ENCODE data around the gene STX8.

Gene STX8

DNA sequence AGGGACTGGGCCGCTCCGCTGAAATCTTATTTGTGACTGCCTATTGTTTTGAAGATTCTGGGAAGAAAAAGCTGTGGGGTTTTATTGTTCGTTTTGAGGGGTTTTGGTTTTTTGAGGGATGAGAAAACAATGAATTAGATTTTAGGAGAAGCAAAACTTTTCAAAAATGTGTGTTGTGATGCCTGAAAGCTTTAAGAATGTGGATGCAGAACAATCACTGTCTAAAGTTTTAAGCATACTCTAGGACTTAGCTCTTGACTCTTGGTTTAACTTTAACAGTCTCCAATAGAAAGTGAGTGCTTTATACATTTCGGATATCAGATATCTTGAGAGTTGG, 1.7 kb upstream of the STX8 start:
- Histone ChIP-seq H3K27ac (replicated peaks; ENCODE audit: low read length) (no peak overlapping the region), H3K27me3 (ENCODE audit: control insufficient read depth in 3 of 3, insufficient read depth in 3 of 3, low read depth in 1 of 3, low read length in 3 of 3) (peaks cover 0 to 6% (median 0%) of the 10 kb centered on the region in 3 experiments), H3K9ac (ENCODE audit: low read depth, low read length, poor library complexity) (no peak overlapping the region), H2BK12ac (ENCODE audit: low read length) (no peak overlapping the region), H3K4ac (ENCODE audit: low read length) (no peak overlapping the region), H3K4me2 (ENCODE audit: insufficient read depth, low read length, poor library complexity, severe bottlenecking) (no peak overlapping the region), H2AK5ac (ENCODE audit: low read depth, low read length) (no peak overlapping the region), H3K4me1 (ENCODE audit: control insufficient read depth in 2 of 2, insufficient read depth in 1 of 2, low read depth in 1 of 2, low read length in 2 of 2) (peaks cover 5% of the 10 kb centered on the region in 2 donors), H3K14ac (ENCODE audit: low read length) (no peak overlapping the region), H3K18ac (ENCODE audit: low read length) (no peak overlapping the region), H2BK5ac (ENCODE audit: low read length) (no peak overlapping the region), H3K79me1 (ENCODE audit: low read depth, low read length) (no peaks in the 10 kb centered on the region), H4K8ac (ENCODE audit: low read depth, low read length) (no peak overlapping the region), H4K91ac (ENCODE audit: low read depth, low read length, poor library complexity) (no peak overlapping the region), H2BK120ac (ENCODE audit: low read depth, low read length) (no peak overlapping the region), H3K36me3 (replicated peaks in 1 of 2; ENCODE audit: control insufficient read depth in 2 of 2, insufficient read depth in 2 of 2, low read length in 2 of 2) (no peaks in the 10 kb centered on the region), H2BK15ac (ENCODE audit: low read length) (no peak overlapping the region), H3K9me3 (replicated peaks in 1 of 2; ENCODE audit: control insufficient read depth in 2 of 2, insufficient read depth in 1 of 2, low read depth in 1 of 2, low read length in 2 of 2) (no peaks in the 10 kb centered on the region), H3K4me3 (ENCODE audit: low read length in 2 of 2) (no peak overlapping the region), H2AFZ (ENCODE audit: low read length) (peak overlapping the region; percentile 49), H3K23ac (ENCODE audit: low read depth, low read length, poor library complexity) (no peak overlapping the region)
- no peak for DNase-seq (ENCODE audit: low spot score)
- WGBS, 2 donors (ENCODE audit: extremely low coverage in 2 of 2, insufficient read length in 2 of 2, insufficient replicate concordance in 1 of 2), result 100% methylated on average over 1 of the region's 4 CpGs; no CpG with 5 or more reads in 1 of the 2 donors

DNA sequence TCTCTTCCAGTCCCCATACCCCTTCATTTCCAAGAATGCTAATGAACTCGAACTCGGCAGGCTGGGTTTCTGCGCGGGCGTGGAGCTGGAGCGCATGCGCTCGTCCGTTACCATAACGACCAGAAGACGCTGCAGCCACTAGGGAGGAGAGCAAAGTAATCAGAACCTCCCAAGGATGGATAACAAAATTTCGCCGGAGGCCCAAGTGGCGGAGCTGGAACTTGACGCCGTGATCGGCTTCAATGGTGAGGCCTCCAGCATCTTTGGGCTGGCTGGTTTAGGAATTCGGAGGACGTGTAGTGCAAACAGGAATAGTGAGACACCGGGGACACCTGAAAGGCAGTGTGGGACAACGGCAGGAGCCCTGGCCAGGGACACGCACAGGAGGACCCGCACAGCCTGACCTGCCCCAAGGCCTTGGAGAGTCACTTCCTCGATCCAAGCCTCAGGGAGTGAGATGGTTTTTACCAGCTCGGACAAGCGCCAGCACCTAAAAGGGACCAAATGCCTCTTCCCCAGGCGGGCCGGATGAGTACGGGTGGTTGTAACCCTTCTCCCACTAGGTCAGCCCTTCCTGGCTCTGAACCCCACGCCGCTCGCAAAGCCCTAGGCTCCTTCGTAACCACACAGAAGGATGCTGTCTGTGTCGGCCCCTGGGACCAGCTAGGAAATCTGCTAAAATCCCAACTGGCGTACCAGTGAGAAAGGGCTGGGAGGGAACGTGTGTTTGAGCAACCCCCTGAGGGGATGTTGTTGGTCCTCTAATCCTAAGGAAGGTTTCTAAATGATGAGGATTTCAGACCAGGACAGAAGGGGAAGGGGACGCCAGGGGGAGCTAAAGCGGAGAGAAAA, 1.1 kb upstream of the STX8 start, which contains the start of gene CFAP52:
CFAP52 (plus strand) TSS at position 122 of the 852 bp plus-strand sequence; CDS start at position 176, 54 bp downstream.
- Histone ChIP-seq H2AFZ (ENCODE audit: low read length) (peak within 1 kb of the TSS; percentile 87), H2BK120ac (ENCODE audit: low read depth, low read length) (no peak within 1 kb of the TSS), H3K4ac (ENCODE audit: low read length) (no peak within 1 kb of the TSS), H3K36me3 (replicated peaks in 1 of 2; ENCODE audit: control insufficient read depth in 2 of 2, insufficient read depth in 2 of 2, low read length in 2 of 2) (no peaks in the 10 kb centered on the region), H3K23ac (ENCODE audit: low read depth, low read length, poor library complexity) (peak within 1 kb of the TSS; percentile 35), H2BK5ac (ENCODE audit: low read length) (no peak within 1 kb of the TSS), H3K79me1 (ENCODE audit: low read depth, low read length) (no peaks in the 10 kb centered on the region), H3K27ac (replicated peaks; ENCODE audit: low read length) (no peak within 1 kb of the TSS), H3K4me1 (ENCODE audit: control insufficient read depth in 2 of 2, insufficient read depth in 1 of 2, low read depth in 1 of 2, low read length in 2 of 2) (peaks cover 5% of the 10 kb centered on the region in 2 donors), H3K4me2 (ENCODE audit: insufficient read depth, low read length, poor library complexity, severe bottlenecking) (peak within 1 kb of the TSS; percentile 79), H3K27me3 (ENCODE audit: control insufficient read depth in 3 of 3, insufficient read depth in 3 of 3, low read depth in 1 of 3, low read length in 3 of 3) (peaks cover 0 to 6% (median 0%) of the 10 kb centered on the region in 3 experiments), H3K4me3 (ENCODE audit: low read length in 2 of 2) (peak within 1 kb of the TSS; percentile 71 to 95), H3K18ac (ENCODE audit: low read length) (peak within 1 kb of the TSS; percentile 24), H3K9me3 (replicated peaks in 1 of 2; ENCODE audit: control insufficient read depth in 2 of 2, insufficient read depth in 1 of 2, low read depth in 1 of 2, low read length in 2 of 2) (no peaks in the 10 kb centered on the region), H2AK5ac (ENCODE audit: low read depth, low read length) (no peak within 1 kb of the TSS), H2BK12ac (ENCODE audit: low read length) (no peak within 1 kb of the TSS), H2BK15ac (ENCODE audit: low read length) (peak within 1 kb of the TSS; percentile 16), H3K14ac (ENCODE audit: low read length) (peak within 1 kb of the TSS; percentile 10), H4K8ac (ENCODE audit: low read depth, low read length) (no peak within 1 kb of the TSS), H4K91ac (ENCODE audit: low read depth, low read length, poor library complexity) (no peak within 1 kb of the TSS), H3K9ac (ENCODE audit: low read depth, low read length, poor library complexity) (peak within 1 kb of the TSS; percentile 84)
- no CpG with 5 or more reads among the region's 38 CpGs for WGBS, 2 donors (ENCODE audit: extremely low coverage in 2 of 2, insufficient read length in 2 of 2, insufficient replicate concordance in 1 of 2)
- peak; percentile 75 for DNase-seq (ENCODE audit: low spot score)

- Histone ChIP-seq H3K4me3 (ENCODE audit: low read length in 2 of 2) (no peak overlapping the region), H2BK120ac (ENCODE audit: low read depth, low read length) (no peak overlapping the region), H3K23ac (ENCODE audit: low read depth, low read length, poor library complexity) (no peak overlapping the region), H3K4me2 (ENCODE audit: insufficient read depth, low read length, poor library complexity, severe bottlenecking) (no peak overlapping the region), H3K4me1 (ENCODE audit: control insufficient read depth in 2 of 2, insufficient read depth in 1 of 2, low read depth in 1 of 2, low read length in 2 of 2) (no peaks in the 10 kb centered on the region), H4K8ac (ENCODE audit: low read depth, low read length) (no peak overlapping the region), H3K36me3 (replicated peaks in 1 of 2; ENCODE audit: control insufficient read depth in 2 of 2, insufficient read depth in 2 of 2, low read length in 2 of 2) (peaks cover 2 to 26% of the 10 kb centered on the region in 2 donors), H2BK15ac (ENCODE audit: low read length) (no peak overlapping the region), H2AK5ac (ENCODE audit: low read depth, low read length) (no peak overlapping the region), H3K14ac (ENCODE audit: low read length) (no peak overlapping the region), H2BK12ac (ENCODE audit: low read length) (no peak overlapping the region), H2BK5ac (ENCODE audit: low read length) (no peak overlapping the region), H4K91ac (ENCODE audit: low read depth, low read length, poor library complexity) (no peak overlapping the region), H3K4ac (ENCODE audit: low read length) (no peak overlapping the region), H2AFZ (ENCODE audit: low read length) (no peak overlapping the region), H3K79me1 (ENCODE audit: low read depth, low read length) (no peaks in the 10 kb centered on the region), H3K27ac (replicated peaks; ENCODE audit: low read length) (no peak overlapping the region), H3K27me3 (ENCODE audit: control insufficient read depth in 3 of 3, insufficient read depth in 3 of 3, low read depth in 1 of 3, low read length in 3 of 3) (no peaks in the 10 kb centered on the region), H3K9ac (ENCODE audit: low read depth, low read length, poor library complexity) (no peak overlapping the region), H3K18ac (ENCODE audit: low read length) (no peak overlapping the region), H3K9me3 (replicated peaks in 1 of 2; ENCODE audit: control insufficient read depth in 2 of 2, insufficient read depth in 1 of 2, low read depth in 1 of 2, low read length in 2 of 2) (no peaks in the 10 kb centered on the region)
- DNase-seq (ENCODE audit: low spot score), result no peak
- no CpG with 5 or more reads among the region's 10 CpGs for WGBS, 2 donors (ENCODE audit: extremely low coverage in 2 of 2, insufficient read length in 2 of 2, insufficient replicate concordance in 1 of 2)
Measured at GRCh38 chr17:9571201-9571600, 4.4 kb downstream of the STX8 start.

- no peak overlapping the region for H3K4me3 ChIP-seq (ENCODE audit: low read length in 2 of 2)
- H3K14ac ChIP-seq (ENCODE audit: low read length), result no peak overlapping the region
- H3K27ac ChIP-seq (replicated peaks; ENCODE audit: low read length), result no peak overlapping the region
- no peak overlapping the region for H2BK15ac ChIP-seq (ENCODE audit: low read length)
- no peak overlapping the region for H2BK120ac ChIP-seq (ENCODE audit: low read depth, low read length)
- WGBS, 2 donors (ENCODE audit: extremely low coverage in 2 of 2, insufficient read length in 2 of 2, insufficient replicate concordance in 1 of 2), result no CpG with 5 or more reads among the region's 11 CpGs
- H2BK12ac ChIP-seq (ENCODE audit: low read length), result no peak overlapping the region
- peak overlapping the region; percentile 17 for H4K8ac ChIP-seq (ENCODE audit: low read depth, low read length)
- no peak overlapping the region for H3K4ac ChIP-seq (ENCODE audit: low read length)
- H3K9ac ChIP-seq (ENCODE audit: low read depth, low read length, poor library complexity), result no peak overlapping the region
- no peaks in the 10 kb centered on the region for H3K79me1 ChIP-seq (ENCODE audit: low read depth, low read length)
- H3K23ac ChIP-seq (ENCODE audit: low read depth, low read length, poor library complexity), result no peak overlapping the region
- H4K91ac ChIP-seq (ENCODE audit: low read depth, low read length, poor library complexity), result no peak overlapping the region
- H3K18ac ChIP-seq (ENCODE audit: low read length), result no peak overlapping the region
- H2AFZ ChIP-seq (ENCODE audit: low read length), result no peak overlapping the region
- no peaks in the 10 kb centered on the region for H3K4me1 ChIP-seq (ENCODE audit: control insufficient read depth in 2 of 2, insufficient read depth in 1 of 2, low read depth in 1 of 2, low read length in 2 of 2)
- H3K36me3 ChIP-seq (replicated peaks in 1 of 2; ENCODE audit: control insufficient read depth in 2 of 2, insufficient read depth in 2 of 2, low read length in 2 of 2), result peaks cover 2 to 28% of the 10 kb centered on the region in 2 donors
- H2AK5ac ChIP-seq (ENCODE audit: low read depth, low read length), result no peak overlapping the region
- DNase-seq (ENCODE audit: low spot score), result no peak
- no peak overlapping the region for H2BK5ac ChIP-seq (ENCODE audit: low read length)
- H3K9me3 ChIP-seq (replicated peaks in 1 of 2; ENCODE audit: control insufficient read depth in 2 of 2, insufficient read depth in 1 of 2, low read depth in 1 of 2, low read length in 2 of 2), result no peaks in the 10 kb centered on the region
- no peaks in the 10 kb centered on the region for H3K27me3 ChIP-seq (ENCODE audit: control insufficient read depth in 3 of 3, insufficient read depth in 3 of 3, low read depth in 1 of 3, low read length in 3 of 3)
- no peak overlapping the region for H3K4me2 ChIP-seq (ENCODE audit: insufficient read depth, low read length, poor library complexity, severe bottlenecking)
Measured at GRCh38 chr17:9568957-9569588, 6.5 kb downstream of the STX8 start.
